Activated CD4-positive, alpha-beta memory T cell treated with anti-CD3 and anti-CD28 coated beads for 36 hours (primary cell): ENCODE results near the gene ATF7IP. TPM values are rescaled to one million over a fixed set of nuclear protein-coding genes. Genes with fewer than 3 reads are reported as not detected.

Source experiments
- CTCF ChIA-PET: fragments of 350-600 bp; sonication (Branson Sonifier 250); formaldehyde crosslinking; loops from one replicate; lab custom pipeline; 2021; ENCODE audit warnings: antibody characterized with exemption, inconsistent platforms; lab: Charles Lee
- POLR2A ChIA-PET: fragments of 350-600 bp; sonication (Branson Sonifier 250); formaldehyde crosslinking; loops from one replicate; lab custom pipeline; 2021; ENCODE audit warnings: antibody characterized with exemption; lab: Charles Lee
- DNase-seq: peaks from one replicate; pipeline ENCODE4 v3.0.0-alpha.2; 2020
- H3K27ac Mint-ChIP-seq: one replicate; pipeline ENCODE4 v1.8.0; 2021; ENCODE audit warnings: mixed read lengths
- H3K27me3 Mint-ChIP-seq: one replicate; pipeline ENCODE4 v1.8.0; 2021; ENCODE audit warnings: mixed read lengths
- H3K36me3 Mint-ChIP-seq: one replicate; pipeline ENCODE4 v1.8.0; 2021; ENCODE audit warnings: mixed read lengths
- H3K4me1 Mint-ChIP-seq: one replicate; pipeline ENCODE4 v1.8.0; 2021; ENCODE audit warnings: low read depth, mixed read lengths
- H3K4me3 Mint-ChIP-seq: one replicate; pipeline ENCODE4 v1.8.0; 2021; ENCODE audit warnings: mild to moderate bottlenecking, mixed read lengths
- H3K9me3 Mint-ChIP-seq: one replicate; pipeline ENCODE4 v1.8.0; 2021; ENCODE audit warnings: mixed read lengths
- intact Hi-C: fragments of 100-400 bp; cut with micrococcal nuclease; formaldehyde crosslinking; loops from one replicate; pipeline ENCODE4 v1.15.1; 2023
- total RNA-seq, 2 experiments: library from RNA; stranded (reverse); gene quantifications; one replicate each; pipeline ENCODE4 v1.2.3, GENCODE V29; 2021

Gene ATF7IP
- total RNA-seq, 2 experiments from 2014 or later: 93.0 to 94.1 TPM

- ChIA-PET POLR2A (interaction anchor here (0.7 to 3.6 kb wide), 10 partner anchors 8 to 127 kb away, joined by 3 to 44 read pairs (median 6); partner anchors contain the start of gene ATF7IP), CTCF (interaction anchor here (0.6 to 5.1 kb wide), 12 partner anchors 9 to 223 kb away, joined by 3 to 43 read pairs (median 6); partner anchors contain the start of gene ATF7IP)
- peak overlapping the region; percentile 81 for H3K4me3 Mint-ChIP-seq
- DNase-seq: peak; percentile 77
- no peaks in the 10 kb centered on the region for H3K27me3 Mint-ChIP-seq
- peaks cover 9% of the 10 kb centered on the region for H3K9me3 Mint-ChIP-seq
- intact Hi-C loops: loop anchor here (1.0 to 10.0 kb wide), 8 partner anchors 9 to 1180 kb away; a partner anchor contains a TSS
- peaks cover 44% of the 10 kb centered on the region for H3K36me3 Mint-ChIP-seq
- H3K4me1 Mint-ChIP-seq: peaks cover 60% of the 10 kb centered on the region
- peak overlapping the region; percentile 96 for H3K27ac Mint-ChIP-seq
Observed at GRCh38 chr12:14384783-14385638, 19.5 kb downstream of the ATF7IP start.

GRCh38 chr12:14387219-14387871 lies 21.9 kb downstream of the ATF7IP start:
- no peaks in the 10 kb centered on the region for H3K27me3 Mint-ChIP-seq
- H3K4me1 Mint-ChIP-seq: peaks cover 77% of the 10 kb centered on the region
- no peak for DNase-seq
- CTCF ChIA-PET: interaction anchor here (0.6 to 5.1 kb wide), 7 partner anchors 11 to 67 kb away, joined by 3 to 31 read pairs (median 5); partner anchors contain the start of gene ATF7IP
- POLR2A ChIA-PET: interaction anchor here (1.5 to 3.6 kb wide), 4 partner anchors 8 to 66 kb away, joined by 4 to 44 read pairs (median 16); partner anchors contain the start of gene ATF7IP
- H3K9me3 Mint-ChIP-seq: no peaks in the 10 kb centered on the region
- H3K4me3 Mint-ChIP-seq: peak overlapping the region; percentile 83
- intact Hi-C loops: loop anchor here (2.0 to 10.0 kb wide), 3 partner anchors 385 to 1177 kb away; a partner anchor contains a TSS
- peaks cover 44% of the 10 kb centered on the region for H3K36me3 Mint-ChIP-seq
- peak overlapping the region; percentile 96 for H3K27ac Mint-ChIP-seq

GRCh38 chr12:14390449-14390848 lies 25.0 kb downstream of the ATF7IP start:
- peak overlapping the region; percentile 96 for H3K27ac Mint-ChIP-seq
- intact Hi-C loops: no loop called here
- H3K4me3 Mint-ChIP-seq: peak overlapping the region; percentile 68
- no peaks in the 10 kb centered on the region for H3K9me3 Mint-ChIP-seq
- no peaks in the 10 kb centered on the region for H3K27me3 Mint-ChIP-seq
- H3K4me1 Mint-ChIP-seq: peaks cover 71% of the 10 kb centered on the region
- POLR2A ChIA-PET: interaction anchor here (1.2 kb wide), 1 partner anchor 25 kb away, joined by 5 read pairs; the partner anchor contains the start of gene ATF7IP
- CTCF ChIA-PET: interaction anchor here (0.6 to 1.3 kb wide), 2 partner anchors 25 to 46 kb away, joined by 4 read pairs; partner anchors contain the start of gene ATF7IP
- DNase-seq: no peak
- H3K36me3 Mint-ChIP-seq: peaks cover 44% of the 10 kb centered on the region

- no peak for DNase-seq
- Mint-ChIP-seq H3K4me1 (peaks cover 73% of the 10 kb centered on the region), H3K27ac (peak overlapping the region; percentile 94), H3K36me3 (peaks cover 44% of the 10 kb centered on the region), H3K9me3 (no peaks in the 10 kb centered on the region), H3K4me3 (peak overlapping the region; percentile 68), H3K27me3 (no peaks in the 10 kb centered on the region)
- CTCF ChIA-PET: interaction anchor here (0.6 to 1.3 kb wide), 2 partner anchors 26 to 46 kb away, joined by 4 read pairs; partner anchors contain the start of gene ATF7IP
- intact Hi-C loops: no loop called here
- POLR2A ChIA-PET: interaction anchor here (1.2 kb wide), 1 partner anchor 26 kb away, joined by 5 read pairs; the partner anchor contains the start of gene ATF7IP
Observed at GRCh38 chr12:14390870-14391530, 25.5 kb downstream of the ATF7IP start.

GRCh38 chr12:14393751-14394150 lies 28.3 kb downstream of the ATF7IP start:
- ChIA-PET CTCF (interaction anchor here (1.0 to 3.0 kb wide), 7 partner anchors 9 to 136 kb away, joined by 4 to 43 read pairs (median 5); partner anchors contain the start of gene ATF7IP), POLR2A (interaction anchor here (0.7 to 3.0 kb wide), 7 partner anchors 8 to 376 kb away, joined by 3 to 44 read pairs (median 7); partner anchors contain the start of gene ATF7IP)
- Mint-ChIP-seq H3K36me3 (peaks cover 44% of the 10 kb centered on the region), H3K4me3 (peak overlapping the region; percentile 23), H3K27me3 (no peaks in the 10 kb centered on the region), H3K9me3 (peaks cover 7% of the 10 kb centered on the region), H3K27ac (peak overlapping the region; percentile 93), H3K4me1 (peaks cover 80% of the 10 kb centered on the region)
- intact Hi-C loops: loop anchor here (1.0 to 2.0 kb wide), 5 partner anchors 8 to 563 kb away; no protein-coding TSS in a partner anchor
- DNase-seq: no peak

- H3K9me3 Mint-ChIP-seq: peaks cover 7% of the 10 kb centered on the region
- peak overlapping the region; percentile 74 for H3K4me3 Mint-ChIP-seq
- H3K36me3 Mint-ChIP-seq: peaks cover 37% of the 10 kb centered on the region
- peak; percentile 53 for DNase-seq
- intact Hi-C loops: loop anchor here (1.0 to 5.0 kb wide), 6 partner anchors 9 to 1672 kb away; no protein-coding TSS in a partner anchor
- peaks cover 79% of the 10 kb centered on the region for H3K4me1 Mint-ChIP-seq
- H3K27ac Mint-ChIP-seq: peak overlapping the region; percentile 93
- ChIA-PET CTCF (interaction anchor here (0.7 to 3.0 kb wide), 11 partner anchors 10 to 139 kb away, joined by 3 to 43 read pairs (median 4); partner anchors contain the start of gene ATF7IP), POLR2A (interaction anchor here (0.6 to 3.0 kb wide), 11 partner anchors 9 to 560 kb away, joined by 3 to 44 read pairs (median 4); partner anchors contain the start of gene ATF7IP)
- no peaks in the 10 kb centered on the region for H3K27me3 Mint-ChIP-seq
Observed at GRCh38 chr12:14394317-14395073, 29.0 kb downstream of the ATF7IP start.

- H3K4me3 Mint-ChIP-seq: peak overlapping the region; percentile 74
- intact Hi-C loops: loop anchor here (2.0 to 5.0 kb wide), 3 partner anchors 60 to 1673 kb away; no protein-coding TSS in a partner anchor
- H3K27ac Mint-ChIP-seq: peak overlapping the region; percentile 93
- no peak for DNase-seq
- H3K4me1 Mint-ChIP-seq: peaks cover 80% of the 10 kb centered on the region
- peaks cover 37% of the 10 kb centered on the region for H3K36me3 Mint-ChIP-seq
- CTCF ChIA-PET: interaction anchor here (0.6 to 3.0 kb wide), 13 partner anchors 11 to 211 kb away, joined by 3 to 43 read pairs (median 4); partner anchors contain the start of gene ATF7IP
- POLR2A ChIA-PET: interaction anchor here (0.6 to 3.0 kb wide), 12 partner anchors 10 to 559 kb away, joined by 3 to 44 read pairs (median 4); partner anchors contain the start of gene ATF7IP
- no peaks in the 10 kb centered on the region for H3K27me3 Mint-ChIP-seq
- H3K9me3 Mint-ChIP-seq: peaks cover 7% of the 10 kb centered on the region
Observed at GRCh38 chr12:14395074-14395778, 29.7 kb downstream of the ATF7IP start.

GRCh38 chr12:14396071-14396470 lies 30.6 kb downstream of the ATF7IP start:
- Mint-ChIP-seq H3K27me3 (no peaks in the 10 kb centered on the region), H3K27ac (peak overlapping the region; percentile 89), H3K36me3 (peaks cover 33% of the 10 kb centered on the region), H3K4me1 (peaks cover 81% of the 10 kb centered on the region), H3K4me3 (peak overlapping the region; percentile 70), H3K9me3 (peaks cover 7% of the 10 kb centered on the region)
- intact Hi-C loops: loop anchor here (1.0 to 5.0 kb wide), 2 partner anchors 20 to 1674 kb away; no protein-coding TSS in a partner anchor
- POLR2A ChIA-PET: interaction anchor here (0.6 to 3.0 kb wide), 6 partner anchors 10 to 374 kb away, joined by 3 to 44 read pairs (median 4); no protein-coding TSS in a partner anchor
- DNase-seq: no peak
- CTCF ChIA-PET: interaction anchor here (0.6 to 3.0 kb wide), 5 partner anchors 11 to 212 kb away, joined by 3 to 43 read pairs (median 4); partner anchors contain the start of gene ATF7IP

GRCh38 chr12:14399871-14400270 lies 34.4 kb downstream of the ATF7IP start:
- Mint-ChIP-seq H3K4me3 (peak overlapping the region; percentile 66), H3K9me3 (peaks cover 7% of the 10 kb centered on the region), H3K27me3 (no peaks in the 10 kb centered on the region), H3K27ac (peak overlapping the region; percentile 89), H3K4me1 (peaks cover 87% of the 10 kb centered on the region), H3K36me3 (peaks cover 20% of the 10 kb centered on the region)
- POLR2A ChIA-PET: interaction anchor here (1.0 kb wide), 1 partner anchor 15 kb away, joined by 3 read pairs; no protein-coding TSS in a partner anchor
- no peak for DNase-seq
- CTCF ChIA-PET: interaction anchor here (1.5 kb wide), 1 partner anchor 34 kb away, joined by 6 read pairs; the partner anchor contains the start of gene ATF7IP
- intact Hi-C loops: loop anchor here (2.0 to 5.0 kb wide), 2 partner anchors 15 to 1678 kb away; no protein-coding TSS in a partner anchor
